ENCODE data around the gene MGLL.

GRCh38 chr3:127792541-127793292 is 29.6 kb downstream of the MGLL start:
- TF ChIP-seq, protein P1, sequence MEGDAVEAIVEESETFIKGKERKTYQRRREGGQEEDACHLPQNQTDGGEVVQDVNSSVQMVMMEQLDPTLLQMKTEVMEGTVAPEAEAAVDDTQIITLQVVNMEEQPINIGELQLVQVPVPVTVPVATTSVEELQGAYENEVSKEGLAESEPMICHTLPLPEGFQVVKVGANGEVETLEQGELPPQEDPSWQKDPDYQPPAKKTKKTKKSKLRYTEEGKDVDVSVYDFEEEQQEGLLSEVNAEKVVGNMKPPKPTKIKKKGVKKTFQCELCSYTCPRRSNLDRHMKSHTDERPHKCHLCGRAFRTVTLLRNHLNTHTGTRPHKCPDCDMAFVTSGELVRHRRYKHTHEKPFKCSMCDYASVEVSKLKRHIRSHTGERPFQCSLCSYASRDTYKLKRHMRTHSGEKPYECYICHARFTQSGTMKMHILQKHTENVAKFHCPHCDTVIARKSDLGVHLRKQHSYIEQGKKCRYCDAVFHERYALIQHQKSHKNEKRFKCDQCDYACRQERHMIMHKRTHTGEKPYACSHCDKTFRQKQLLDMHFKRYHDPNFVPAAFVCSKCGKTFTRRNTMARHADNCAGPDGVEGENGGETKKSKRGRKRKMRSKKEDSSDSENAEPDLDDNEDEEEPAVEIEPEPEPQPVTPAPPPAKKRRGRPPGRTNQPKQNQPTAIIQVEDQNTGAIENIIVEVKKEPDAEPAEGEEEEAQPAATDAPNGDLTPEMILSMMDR (conservative IDR thresholded peaks at IDR 0.05): no peak
- TF ChIP-seq ZFX (IDR thresholded peaks at IDR 0.05): no peak

All from C4-2B (cell line).